ENCODE measurements around the gene REP15.

Gene REP15

DNA sequence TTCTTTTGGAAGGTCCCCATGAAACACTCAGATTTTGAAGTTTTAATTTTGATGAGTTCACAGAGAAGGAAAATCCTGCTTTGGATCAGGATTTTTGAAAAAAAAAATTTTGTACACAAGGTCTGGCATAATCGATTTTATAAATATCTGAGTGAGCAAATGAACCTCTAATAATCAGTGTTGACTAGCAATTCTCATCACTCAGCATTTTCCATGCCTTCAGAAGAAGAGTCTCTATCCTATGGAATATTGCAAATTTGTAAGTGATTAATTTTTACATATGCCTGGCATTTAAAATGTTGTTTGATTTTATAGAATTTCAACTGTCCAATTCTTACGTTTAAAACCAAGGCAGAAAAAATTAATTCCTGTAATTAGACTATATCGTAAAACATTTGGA lies 30.5 kb upstream of the REP15 start:
- TF ChIP-seq, protein P1, sequence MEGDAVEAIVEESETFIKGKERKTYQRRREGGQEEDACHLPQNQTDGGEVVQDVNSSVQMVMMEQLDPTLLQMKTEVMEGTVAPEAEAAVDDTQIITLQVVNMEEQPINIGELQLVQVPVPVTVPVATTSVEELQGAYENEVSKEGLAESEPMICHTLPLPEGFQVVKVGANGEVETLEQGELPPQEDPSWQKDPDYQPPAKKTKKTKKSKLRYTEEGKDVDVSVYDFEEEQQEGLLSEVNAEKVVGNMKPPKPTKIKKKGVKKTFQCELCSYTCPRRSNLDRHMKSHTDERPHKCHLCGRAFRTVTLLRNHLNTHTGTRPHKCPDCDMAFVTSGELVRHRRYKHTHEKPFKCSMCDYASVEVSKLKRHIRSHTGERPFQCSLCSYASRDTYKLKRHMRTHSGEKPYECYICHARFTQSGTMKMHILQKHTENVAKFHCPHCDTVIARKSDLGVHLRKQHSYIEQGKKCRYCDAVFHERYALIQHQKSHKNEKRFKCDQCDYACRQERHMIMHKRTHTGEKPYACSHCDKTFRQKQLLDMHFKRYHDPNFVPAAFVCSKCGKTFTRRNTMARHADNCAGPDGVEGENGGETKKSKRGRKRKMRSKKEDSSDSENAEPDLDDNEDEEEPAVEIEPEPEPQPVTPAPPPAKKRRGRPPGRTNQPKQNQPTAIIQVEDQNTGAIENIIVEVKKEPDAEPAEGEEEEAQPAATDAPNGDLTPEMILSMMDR (IDR thresholded peaks at IDR 0.05; ENCODE audit: insufficient read depth, low read length, missing control alignments), result no peak
- CTCF ChIA-PET, result interaction anchor here (0.8 kb wide), 1 partner anchor 13 kb away, joined by 3 read pairs; no protein-coding TSS in a partner anchor

DNA sequence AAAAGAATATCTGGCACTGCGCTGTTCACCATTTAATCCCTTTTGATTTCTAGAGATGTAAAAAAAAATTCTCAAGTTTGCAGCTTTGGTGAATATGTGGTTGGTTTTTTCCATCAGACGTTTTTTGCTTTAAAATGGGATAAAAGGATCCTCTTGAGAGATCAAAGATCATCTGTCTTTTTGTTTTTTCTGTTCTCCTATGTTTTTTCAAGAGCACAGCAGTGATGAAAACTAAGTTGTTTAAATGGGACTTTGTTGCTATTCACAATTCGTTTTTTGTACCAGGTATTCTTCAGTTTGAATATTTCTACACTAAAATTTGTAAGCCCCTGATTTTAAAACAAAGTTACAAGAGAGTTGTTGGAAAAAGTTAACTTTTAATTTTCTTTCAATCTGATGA lies 29.7 kb upstream of the REP15 start:
- TF ChIP-seq, protein P1 (IDR thresholded peaks at IDR 0.05; ENCODE audit: insufficient read depth, low read length, missing control alignments), result no peak
- DNase-seq (ENCODE audit: low read depth, low spot score), result no peak

More for the DNA sequence above, 30.5 kb upstream of the REP15 start:
- H3K4me3 ChIP-seq (ENCODE audit: low read depth, low read length), result no peak overlapping the region
- POLR2A ChIA-PET, result no interaction called here
- DNase-seq (ENCODE audit: low read depth, low spot score), result no peak

DNA sequence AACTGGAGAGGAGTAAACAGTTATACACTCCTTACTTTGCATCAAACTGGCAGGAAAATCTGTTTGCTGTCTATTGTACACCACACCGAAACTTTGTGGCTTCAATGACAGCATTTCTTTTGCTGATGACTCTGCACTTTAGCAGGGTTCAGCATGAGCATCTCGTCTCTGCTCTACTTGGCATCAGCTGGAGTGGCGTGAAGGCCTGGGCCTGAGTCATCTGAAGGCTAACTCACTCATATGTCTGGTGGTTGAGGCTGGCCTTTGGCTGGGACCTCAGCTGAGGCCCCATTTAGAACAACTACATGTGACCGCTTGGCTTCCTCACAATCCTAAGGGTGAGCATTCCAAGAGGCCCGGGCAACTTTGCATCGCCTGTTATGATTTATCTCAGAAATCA lies 28.7 kb upstream of the REP15 start:
- DNase-seq (ENCODE audit: low read depth, low spot score), result peak; percentile 28
- TF ChIP-seq, protein P1 (IDR thresholded peaks at IDR 0.05; ENCODE audit: insufficient read depth, low read length, missing control alignments), result no peak
- CTCF ChIA-PET, result no interaction called here
- H3K4me3 ChIP-seq (ENCODE audit: low read depth, low read length), result no peak overlapping the region
- POLR2A ChIA-PET, result no interaction called here

More for the DNA sequence above, 29.7 kb upstream of the REP15 start:
- H3K4me3 ChIP-seq (ENCODE audit: low read depth, low read length), result no peak overlapping the region
- ChIA-PET POLR2A (no interaction called here), CTCF (interaction anchor here (0.8 kb wide), 1 partner anchor 14 kb away, joined by 3 read pairs; no protein-coding TSS in a partner anchor)

DNA sequence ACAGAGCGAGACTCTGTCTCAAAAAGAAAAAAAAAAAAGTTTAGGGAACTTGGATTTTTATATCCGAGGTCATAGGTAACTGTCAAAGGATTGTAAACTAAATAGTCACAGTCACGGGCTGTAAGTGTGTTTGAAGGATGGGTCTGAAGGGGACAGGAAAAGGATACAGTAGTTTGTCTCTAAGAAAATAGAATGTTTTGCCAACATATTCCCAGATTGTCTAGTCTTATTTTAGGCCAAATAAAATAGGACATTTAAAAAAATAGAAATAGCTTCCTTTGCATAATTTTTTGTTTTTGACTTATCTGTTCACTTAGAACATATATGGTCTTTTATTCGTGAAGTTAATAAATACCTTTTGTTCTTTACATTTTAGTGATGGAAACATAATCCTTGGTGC lies 24.2 kb upstream of the REP15 start:
- CTCF ChIA-PET, result interaction anchor here (1.0 to 2.9 kb wide), 5 partner anchors 8 to 32 kb away, joined by 3 to 11 read pairs (median 6); no protein-coding TSS in a partner anchor
- no peak for DNase-seq (ENCODE audit: low read depth, low spot score)
- TF ChIP-seq, protein P1 (IDR thresholded peaks at IDR 0.05; ENCODE audit: insufficient read depth, low read length, missing control alignments), result no peak
- H3K4me3 ChIP-seq (ENCODE audit: low read depth, low read length), result no peak overlapping the region
- POLR2A ChIA-PET, result no interaction called here

DNA sequence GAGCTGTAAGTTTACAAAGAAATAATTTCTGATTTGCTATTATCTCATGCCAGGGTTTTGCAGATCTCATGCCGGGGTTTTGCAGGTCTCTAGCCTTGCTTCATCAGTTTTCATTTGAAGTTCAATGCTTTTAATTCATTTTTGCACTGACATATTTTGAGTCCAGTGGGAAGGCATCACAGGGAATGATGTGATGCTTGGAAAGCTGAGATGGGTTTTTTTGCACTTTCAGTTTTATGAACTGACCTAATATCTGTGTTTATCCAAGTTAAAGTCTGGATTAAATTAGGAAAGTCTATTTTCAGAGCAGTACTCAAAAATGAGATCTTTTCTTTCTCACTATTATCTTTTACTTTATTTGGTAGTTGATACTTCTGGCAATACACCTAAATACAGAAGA lies 23.6 kb upstream of the REP15 start:
- H3K4me3 ChIP-seq (ENCODE audit: low read depth, low read length), result no peak overlapping the region
- POLR2A ChIA-PET, result no interaction called here
- CTCF ChIA-PET, result interaction anchor here (1.0 to 2.9 kb wide), 5 partner anchors 9 to 31 kb away, joined by 3 to 11 read pairs (median 6); no protein-coding TSS in a partner anchor
- TF ChIP-seq, protein P1 (IDR thresholded peaks at IDR 0.05; ENCODE audit: insufficient read depth, low read length, missing control alignments), result no peak
- no peak for DNase-seq (ENCODE audit: low read depth, low spot score)

DNA sequence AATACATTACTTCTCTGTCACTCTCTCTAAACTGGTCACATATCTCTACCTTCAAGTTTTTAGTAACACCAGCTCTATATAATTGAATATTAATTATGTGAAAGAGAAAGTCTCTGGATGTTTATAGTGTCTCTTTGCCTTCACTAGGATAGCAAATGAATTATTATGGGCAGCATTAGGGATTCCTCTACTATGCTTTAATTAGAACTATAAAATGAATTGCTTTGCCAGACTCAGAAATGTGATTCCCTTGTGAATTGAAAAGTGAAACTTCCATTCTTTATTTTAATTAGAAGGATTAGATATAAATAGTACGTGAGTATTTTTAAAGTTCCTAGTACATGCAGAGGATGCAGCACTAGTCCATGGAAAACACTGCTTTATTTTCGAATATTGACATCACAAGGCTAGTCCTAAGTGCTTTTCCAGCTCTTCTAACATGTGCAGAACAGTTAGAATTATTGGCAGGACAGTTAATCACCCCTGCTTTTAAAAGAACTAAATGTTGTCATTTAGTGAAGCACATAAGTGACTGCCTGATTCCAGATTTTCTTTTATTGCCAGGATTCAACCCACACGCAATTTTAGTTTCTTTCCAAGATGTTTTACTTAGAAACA lies 23.0 kb upstream of the REP15 start:
- ChIA-PET POLR2A (no interaction called here), CTCF (interaction anchor here (1.5 to 2.9 kb wide), 4 partner anchors 9 to 31 kb away, joined by 4 to 11 read pairs (median 8); no protein-coding TSS in a partner anchor)
- TF ChIP-seq, protein P1 (IDR thresholded peaks at IDR 0.05; ENCODE audit: insufficient read depth, low read length, missing control alignments), result no peak
- no peak overlapping the region for H3K4me3 ChIP-seq (ENCODE audit: low read depth, low read length)
- no peak for DNase-seq (ENCODE audit: low read depth, low spot score)
